Lower lobe of right lung (tissue), 2 donors: ENCODE measurements around the gene DIP2C. TPM values are rescaled to one million over a fixed set of nuclear protein-coding genes. Genes with fewer than 3 reads are reported as not detected.

Source experiments
- ATAC-seq, 2 donors: fragments of 200-7000 bp; cut with Tn5 transposase; one replicate each; pipeline ENCODE4 v1.9.1; 2020 to 2022; ENCODE audit warnings: mild to moderate bottlenecking in 2 of 2, moderate library complexity in 2 of 2
- DNase-seq: peaks from one replicate; pipeline ENCODE4 v3.0.0-alpha.2; 2020
- H3K27ac ChIP-seq: fragments of 200-600 bp; one replicate; pipeline ENCODE4 v1.8.0; 2022
- H3K27me3 ChIP-seq: fragments of 200-600 bp; one replicate; pipeline ENCODE4 v1.8.0; 2022; ENCODE audit warnings: low read depth
- H3K36me3 ChIP-seq: fragments of 200-600 bp; one replicate; pipeline ENCODE4 v1.8.0; 2022; ENCODE audit warnings: mild to moderate bottlenecking
- H3K4me1 ChIP-seq: fragments of 200-600 bp; one replicate; pipeline ENCODE4 v1.8.0; 2022
- H3K4me3 ChIP-seq: fragments of 200-600 bp; one replicate; pipeline ENCODE4 v1.8.0; 2022; ENCODE audit warnings: mild to moderate bottlenecking
- H3K9me3 ChIP-seq: fragments of 200-600 bp; one replicate; pipeline ENCODE4 v1.8.0; 2022
- CTCF ChIP-seq: fragments of 200-600 bp; IDR thresholded peaks from one replicate; pipeline ENCODE4 v1.8.0; 2022; ENCODE audit warnings: antibody characterized with exemption, mild to moderate bottlenecking
- intact Hi-C: fragments of 100-400 bp; cut with DNase I; formaldehyde crosslinking; loops from one replicate; pipeline ENCODE4 v1.11.0; 2022
- total RNA-seq: library from RNA; stranded (reverse); fragmentation: NEBNext Ultra II Directional; extraction: Animal tissue kit (Norgen Biotek cat#: 25700); gene quantifications from one replicate; pipeline ENCODE4 v1.2.1, GENCODE V29; 2021
- donor health status: DM: no; HTN: yes; CAD: no; lungs with severe emphysema.

DIP2C gene
- total RNA-seq, 1 donor from 2014 or later: 15.1 TPM

DNA sequence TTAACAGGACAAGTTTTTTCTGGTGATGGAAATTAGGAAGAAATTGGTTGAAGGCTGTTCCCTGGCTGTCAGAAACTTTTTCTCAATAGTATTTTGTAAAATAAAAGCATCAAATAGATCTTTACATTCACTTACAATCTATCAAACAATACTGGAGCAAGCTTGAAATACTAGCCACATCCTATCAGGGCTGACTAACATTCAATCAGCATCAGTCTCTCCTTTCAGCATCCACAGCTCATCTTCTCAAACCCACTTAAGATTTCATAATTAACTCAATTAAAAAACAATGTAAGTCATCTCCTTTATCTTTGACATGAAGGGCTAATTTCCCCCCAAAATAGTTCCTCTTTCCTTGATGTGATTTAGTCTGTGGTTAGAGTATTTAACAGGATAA is 80.2 kb downstream of the DIP2C start:
- H3K36me3 ChIP-seq: no peaks in the 10 kb centered on the region
- TF ChIP-seq CTCF: no peak
- intact Hi-C loops: no loop called here
- no peak for ATAC-seq
- H3K27ac ChIP-seq: no peak overlapping the region
- peaks cover 6% of the 10 kb centered on the region for H3K4me1 ChIP-seq
- H3K4me3 ChIP-seq: no peak overlapping the region
- no peaks in the 10 kb centered on the region for H3K9me3 ChIP-seq
- DNase-seq: no peak
- H3K27me3 ChIP-seq: no peaks in the 10 kb centered on the region

DNA sequence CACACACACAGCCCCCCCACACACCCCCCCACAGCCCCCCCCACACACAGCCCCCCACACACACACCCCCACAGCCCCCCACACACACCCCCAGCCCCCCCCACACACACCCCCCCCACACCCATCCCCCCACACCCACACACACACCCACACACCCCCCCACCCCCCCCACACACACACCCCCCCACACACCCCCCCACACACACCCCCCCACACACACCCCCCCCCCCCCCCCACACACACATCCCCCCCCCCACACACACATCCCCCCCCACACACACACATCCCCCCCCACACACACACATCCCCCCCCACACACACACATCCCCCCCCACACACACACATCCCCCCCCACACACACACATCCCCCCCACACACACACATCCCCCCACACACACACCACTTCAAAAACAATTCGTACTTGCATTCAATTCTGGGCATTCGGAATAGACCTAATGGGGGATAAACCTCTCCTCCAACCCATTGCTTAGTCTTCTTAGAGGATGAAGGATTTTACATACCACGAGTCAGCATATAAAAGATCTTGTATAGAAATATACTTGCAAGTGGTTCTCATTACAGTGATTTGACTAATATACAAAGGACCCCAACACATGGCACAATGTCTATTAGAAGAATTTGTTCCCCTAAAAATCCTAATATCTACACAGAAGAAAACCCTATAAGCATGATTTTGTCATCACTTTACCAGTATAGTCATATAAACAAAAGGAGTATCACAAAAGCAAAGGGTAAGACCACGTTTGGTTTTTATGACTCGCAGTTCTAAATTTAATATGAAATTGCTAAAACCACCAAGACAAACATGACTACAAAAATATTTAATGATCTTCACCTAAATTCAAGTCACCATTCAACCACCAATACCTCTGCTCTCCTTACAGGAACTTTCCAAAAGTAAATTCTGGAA is 80.9 kb downstream of the DIP2C start:
- intact Hi-C loops: no loop called here
- ATAC-seq (no peak), DNase-seq (no peak)
- H3K36me3 ChIP-seq: no peaks in the 10 kb centered on the region
- no peak overlapping the region for H3K4me3 ChIP-seq
- H3K27me3 ChIP-seq: no peaks in the 10 kb centered on the region
- H3K27ac ChIP-seq: no peak overlapping the region
- no peaks in the 10 kb centered on the region for H3K4me1 ChIP-seq
- TF ChIP-seq CTCF: no peak
- H3K9me3 ChIP-seq: no peaks in the 10 kb centered on the region

DNA sequence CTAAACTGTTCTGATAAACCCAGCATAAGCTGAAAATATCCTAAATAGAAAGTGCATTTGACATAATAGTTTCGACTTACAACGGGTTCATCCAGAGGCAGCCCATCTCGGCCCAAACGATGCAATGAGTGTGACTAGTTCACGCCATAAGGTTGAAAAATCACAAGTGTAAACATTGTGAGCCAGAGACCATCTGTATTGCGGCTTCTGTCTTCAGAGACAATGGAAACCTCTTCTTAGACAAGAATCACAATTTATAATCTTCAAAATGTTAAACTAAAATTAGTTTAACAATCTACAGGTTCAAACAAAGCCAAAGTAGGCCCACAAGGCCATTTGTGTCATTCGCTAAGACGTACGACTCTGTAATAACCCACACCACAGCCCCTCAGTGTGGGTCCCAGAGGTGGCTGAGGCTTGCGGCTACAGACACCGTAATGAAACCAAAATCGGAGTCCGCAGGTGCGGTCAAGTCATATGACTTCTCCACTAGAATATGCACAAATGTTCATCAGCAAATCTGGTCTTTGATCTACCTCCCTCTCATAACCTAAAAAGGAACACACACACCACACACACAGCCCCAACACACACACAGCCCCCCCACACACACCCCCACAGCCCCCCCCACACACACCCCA is 81.8 kb downstream of the DIP2C start:
- no peak for ATAC-seq
- Histone ChIP-seq H3K27ac (no peak overlapping the region), H3K4me3 (no peak overlapping the region), H3K27me3 (no peaks in the 10 kb centered on the region), H3K36me3 (no peaks in the 10 kb centered on the region), H3K4me1 (no peaks in the 10 kb centered on the region), H3K9me3 (no peaks in the 10 kb centered on the region)
- intact Hi-C loops: no loop called here
- DNase-seq: no peak
- TF ChIP-seq CTCF: no peak

DNA sequence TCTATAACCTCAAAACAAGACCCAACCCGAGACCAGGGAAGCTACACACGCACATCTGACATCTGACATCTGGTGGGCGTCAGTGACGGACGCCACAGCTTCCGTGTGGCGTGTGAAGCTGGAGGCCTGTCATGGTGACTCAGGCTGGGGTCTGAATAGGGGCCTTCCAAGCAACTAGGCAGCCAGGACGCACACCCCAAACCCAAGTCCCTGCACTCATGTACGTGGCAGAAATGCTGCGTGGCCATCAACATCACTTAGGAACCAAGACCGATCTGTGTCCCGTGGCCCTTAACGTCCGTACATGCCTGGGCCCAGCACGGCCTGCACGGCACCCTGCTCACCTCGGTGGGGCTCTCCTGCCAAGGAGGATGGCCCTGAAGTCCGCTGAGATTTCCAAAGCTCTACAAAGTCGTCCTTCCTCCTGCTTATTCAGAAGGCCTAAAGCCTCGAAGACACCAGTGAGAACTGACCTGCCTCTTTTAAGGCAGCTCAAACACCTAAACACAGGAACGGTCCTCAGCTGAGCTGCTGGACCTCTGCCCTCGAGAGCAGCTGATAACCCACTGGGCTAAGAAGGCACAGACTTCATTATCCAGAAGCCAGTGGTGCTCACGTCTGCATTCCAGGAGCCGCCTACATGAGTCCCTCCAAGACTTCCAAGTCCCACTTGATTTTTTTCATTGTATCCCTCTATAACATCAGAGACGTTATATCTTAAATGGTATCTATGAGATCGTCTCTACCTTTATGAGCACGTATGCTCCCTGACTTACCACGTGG is 82.5 kb downstream of the DIP2C start:
- no peak for TF ChIP-seq CTCF
- no peak overlapping the region for H3K27ac ChIP-seq
- no peaks in the 10 kb centered on the region for H3K36me3 ChIP-seq
- intact Hi-C loops: no loop called here
- H3K4me3 ChIP-seq: no peak overlapping the region
- H3K27me3 ChIP-seq: no peaks in the 10 kb centered on the region
- H3K9me3 ChIP-seq: no peaks in the 10 kb centered on the region
- DNase-seq (no peak), ATAC-seq (no peak)
- no peaks in the 10 kb centered on the region for H3K4me1 ChIP-seq

DNA sequence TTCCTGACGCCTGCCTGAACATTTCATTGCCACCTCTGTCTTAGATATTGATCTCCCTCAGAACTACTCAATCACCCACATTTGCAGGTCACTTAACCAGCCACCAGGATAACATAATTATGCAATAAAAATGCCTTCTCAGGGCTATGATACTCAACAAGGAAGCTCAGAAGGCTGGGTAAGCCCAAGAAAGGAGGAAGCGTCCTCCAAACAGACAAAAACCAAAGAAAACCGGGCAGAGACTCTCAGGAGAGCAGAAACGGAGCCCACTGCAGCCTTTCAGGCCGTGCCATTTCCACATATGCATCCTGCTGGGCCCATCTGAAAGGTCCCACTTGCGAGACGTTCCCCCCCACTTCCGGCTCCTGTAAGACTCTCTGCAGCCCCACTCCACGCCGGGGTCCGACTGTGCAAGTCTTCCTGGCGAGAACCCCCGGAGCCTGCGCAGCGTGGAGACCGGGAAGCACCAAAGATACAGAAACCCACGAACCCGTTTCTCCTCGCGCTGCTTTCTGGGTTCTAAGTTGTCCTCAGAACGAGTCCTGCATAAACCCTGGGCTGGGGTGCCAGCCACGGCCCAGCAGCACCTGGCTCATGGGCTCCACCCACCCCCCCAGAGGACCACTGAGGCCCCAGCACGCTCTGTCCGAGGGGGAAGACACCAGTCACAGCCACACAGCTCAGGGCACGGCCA is 83.7 kb downstream of the DIP2C start:
- no peak for TF ChIP-seq CTCF
- ATAC-seq: no peak
- no peak overlapping the region for H3K27ac ChIP-seq
- DNase-seq: no peak
- no peaks in the 10 kb centered on the region for H3K27me3 ChIP-seq
- H3K4me3 ChIP-seq: no peak overlapping the region
- no peaks in the 10 kb centered on the region for H3K9me3 ChIP-seq
- peaks cover 10% of the 10 kb centered on the region for H3K4me1 ChIP-seq
- intact Hi-C loops: no loop called here
- H3K36me3 ChIP-seq: no peaks in the 10 kb centered on the region
